ENCODE results near the gene PAX8. TPM values are rescaled to one million over a fixed set of nuclear protein-coding genes. Genes with fewer than 3 reads are reported as not detected.

The PAX8 gene
- total RNA-seq, 1 donor from 2014 or later = 6.1 TPM

Other genes starting within 250 kb of the PAX8 start
- gene IL36B, start 226.1 kb downstream of the PAX8 start, total RNA-seq = 1.4 TPM
- gene IL36RN, start 219.7 kb downstream of the PAX8 start, total RNA-seq = 64.1 TPM
- gene IL1F10, start 211.0 kb downstream of the PAX8 start, total RNA-seq = not detected
- 871 TPM for gene IL1RN, start 151.3 kb downstream of the PAX8 start, total RNA-seq
- gene PSD4, start 105.0 kb downstream of the PAX8 start, total RNA-seq = 38.6 TPM
- 25.5 TPM for gene ZNG1B, start 158.8 kb upstream of the PAX8 start, total RNA-seq
- 0.16 TPM for gene FOXD4L1, start 219.7 kb upstream of the PAX8 start, total RNA-seq